Measurements from ENCODE around the gene ALAD. TPM values are rescaled to one million over a fixed set of nuclear protein-coding genes. Genes with fewer than 3 reads are reported as not detected.
A peak's percentile ranks its signal among the peaks of the same experiment; 100 is the strongest.

Gene ALAD
- total RNA-seq, 1 experiment from 2014 or later, result 8.9 TPM

DNA sequence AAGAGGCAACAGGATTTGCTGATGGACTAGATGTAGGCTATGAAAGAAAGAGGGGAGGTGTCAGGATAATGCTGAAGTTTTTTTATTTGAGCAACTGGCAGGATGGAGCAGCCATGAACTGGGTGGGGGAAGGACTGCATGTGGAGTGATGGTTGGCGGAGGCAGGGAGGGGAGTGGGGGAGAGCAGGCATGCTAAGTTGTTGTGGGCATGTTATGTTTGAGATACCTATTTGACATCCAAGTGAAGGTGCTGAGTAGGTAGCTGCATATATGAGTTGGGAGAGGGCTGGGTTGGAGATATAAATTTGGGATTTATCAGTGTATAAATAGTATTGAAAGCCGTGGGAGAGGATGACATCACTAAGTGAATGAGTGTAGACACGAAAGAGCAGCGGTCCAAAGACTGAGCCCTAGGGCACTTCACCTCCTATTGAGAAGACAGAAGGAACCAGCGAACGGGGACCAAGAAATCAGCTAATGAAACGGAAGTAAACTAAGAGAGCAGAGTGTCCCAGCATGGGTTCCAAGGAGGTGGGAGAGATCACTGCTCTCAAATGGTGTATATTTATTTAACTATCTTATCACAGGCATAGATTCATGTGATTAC lies 44.3 kb downstream of the ALAD start:
- CTCF ChIA-PET, result no interaction called here

GRCh38 chr9:113355040-113355596 lies 46.0 kb downstream of the ALAD start:
- 0 out of 2 replicates have a peak, but pooled peaks cover under 1% of the 10 kb centered on the region for H3K4me1 ChIP-seq (ENCODE audit: control insufficient read depth, insufficient read depth, low read length)
- DNase-seq (ENCODE audit: low read depth, low spot score) (no peak), ATAC-seq (no peak; the same call in 1 of the 2 replicates)
- ChIA-PET CTCF (interaction anchor here (0.6 to 0.7 kb wide), 2 partner anchors 41 to 42 kb away, joined by 3 to 5 read pairs; no protein-coding TSS in a partner anchor), POLR2A (no interaction called here)
- no peak overlapping the region for H3K4me3 ChIP-seq (ENCODE audit: low read depth in 2 of 2, low read length in 2 of 2)
- no peaks in the 10 kb centered on the region for H3K36me3 ChIP-seq (ENCODE audit: control insufficient read depth, insufficient read depth, low read length)
- H3K27ac ChIP-seq (ENCODE audit: low read length), result no peak overlapping the region
- peaks cover 8% of the 10 kb centered on the region for H3K27me3 ChIP-seq (ENCODE audit: control insufficient read depth, insufficient read depth, low read length)
- H3K9me3 ChIP-seq (ENCODE audit: control insufficient read depth, insufficient read depth, low read depth, low read length), result no peaks in the 10 kb centered on the region
- in situ Hi-C loops (cut with HindIII; ENCODE audit: low pct_unique_long_range_greater_than_20kb, low sequenced_read_pairs), result no loop called here
- no TSS peak for BruUV-seq (replicated peaks)
- intact Hi-C loops (cut with micrococcal nuclease; ENCODE audit: unreplicated experiment), result no loop called here
- TF ChIP-seq REST (IDR thresholded peaks at IDR 0.05; ENCODE audit: insufficient read depth in 1 of 2, low read depth in 2 of 2, low read length in 1 of 2), result no peak
- TF ChIP-seq, protein P1, sequence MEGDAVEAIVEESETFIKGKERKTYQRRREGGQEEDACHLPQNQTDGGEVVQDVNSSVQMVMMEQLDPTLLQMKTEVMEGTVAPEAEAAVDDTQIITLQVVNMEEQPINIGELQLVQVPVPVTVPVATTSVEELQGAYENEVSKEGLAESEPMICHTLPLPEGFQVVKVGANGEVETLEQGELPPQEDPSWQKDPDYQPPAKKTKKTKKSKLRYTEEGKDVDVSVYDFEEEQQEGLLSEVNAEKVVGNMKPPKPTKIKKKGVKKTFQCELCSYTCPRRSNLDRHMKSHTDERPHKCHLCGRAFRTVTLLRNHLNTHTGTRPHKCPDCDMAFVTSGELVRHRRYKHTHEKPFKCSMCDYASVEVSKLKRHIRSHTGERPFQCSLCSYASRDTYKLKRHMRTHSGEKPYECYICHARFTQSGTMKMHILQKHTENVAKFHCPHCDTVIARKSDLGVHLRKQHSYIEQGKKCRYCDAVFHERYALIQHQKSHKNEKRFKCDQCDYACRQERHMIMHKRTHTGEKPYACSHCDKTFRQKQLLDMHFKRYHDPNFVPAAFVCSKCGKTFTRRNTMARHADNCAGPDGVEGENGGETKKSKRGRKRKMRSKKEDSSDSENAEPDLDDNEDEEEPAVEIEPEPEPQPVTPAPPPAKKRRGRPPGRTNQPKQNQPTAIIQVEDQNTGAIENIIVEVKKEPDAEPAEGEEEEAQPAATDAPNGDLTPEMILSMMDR (IDR thresholded peaks at IDR 0.05), result peak; percentile 18; the same call in 1 of the 2 replicates

More for the DNA sequence above, 44.3 kb downstream of the ALAD start:
- no peak overlapping the region for H3K4me3 ChIP-seq (ENCODE audit: low read depth in 2 of 2, low read length in 2 of 2)
- TF ChIP-seq TCF7L2 (IDR thresholded peaks at IDR 0.05; ENCODE audit: low read depth, low read length) (no peak), POLR2AphosphoS5 (IDR thresholded peaks at IDR 0.05; ENCODE audit: low read depth, low read length) (no peak), REST (IDR thresholded peaks at IDR 0.05; ENCODE audit: insufficient read depth in 1 of 2, low read depth in 2 of 2, low read length in 1 of 2) (no peak)
- TF ChIP-seq, protein P1 (IDR thresholded peaks at IDR 0.05), result no peak
- H3K4me1 ChIP-seq (ENCODE audit: control insufficient read depth, insufficient read depth, low read length), result peaks cover 5% of the 10 kb centered on the region; the same call in 1 of the 2 replicates
- POLR2A ChIA-PET, result no interaction called here
- no peak for ATAC-seq
- H3K9me3 ChIP-seq (ENCODE audit: control insufficient read depth, insufficient read depth, low read depth, low read length), result no peaks in the 10 kb centered on the region
- H3K36me3 ChIP-seq (ENCODE audit: control insufficient read depth, insufficient read depth, low read length), result no peaks in the 10 kb centered on the region
- H3K27me3 ChIP-seq (ENCODE audit: control insufficient read depth, insufficient read depth, low read length), result no peaks in the 10 kb centered on the region
- in situ Hi-C loops (cut with HindIII; ENCODE audit: low pct_unique_long_range_greater_than_20kb, low sequenced_read_pairs) (no loop called here), intact Hi-C loops (cut with micrococcal nuclease; ENCODE audit: unreplicated experiment) (no loop called here)
- BruUV-seq (replicated peaks), result no TSS peak
- DNase-seq (ENCODE audit: low read depth, low spot score), result no peak
- H3K27ac ChIP-seq (ENCODE audit: low read length), result no peak overlapping the region

Measured in Panc1 (cell line).